C4-2B (cell line): ENCODE measurements around the gene VWF.

ENCODE experiments used
- CTCF ChIP-seq: fragments of 450-650 bp; conservative IDR thresholded peaks from 2 replicates; pipeline ENCODE4 v1.5.1; 2017; ENCODE audit warnings: mild to moderate bottlenecking
- ZFX ChIP-seq: fragments of 450-650 bp; IDR thresholded peaks from 2 replicates; pipeline ENCODE4 v1.6.1; 2017

DNA sequence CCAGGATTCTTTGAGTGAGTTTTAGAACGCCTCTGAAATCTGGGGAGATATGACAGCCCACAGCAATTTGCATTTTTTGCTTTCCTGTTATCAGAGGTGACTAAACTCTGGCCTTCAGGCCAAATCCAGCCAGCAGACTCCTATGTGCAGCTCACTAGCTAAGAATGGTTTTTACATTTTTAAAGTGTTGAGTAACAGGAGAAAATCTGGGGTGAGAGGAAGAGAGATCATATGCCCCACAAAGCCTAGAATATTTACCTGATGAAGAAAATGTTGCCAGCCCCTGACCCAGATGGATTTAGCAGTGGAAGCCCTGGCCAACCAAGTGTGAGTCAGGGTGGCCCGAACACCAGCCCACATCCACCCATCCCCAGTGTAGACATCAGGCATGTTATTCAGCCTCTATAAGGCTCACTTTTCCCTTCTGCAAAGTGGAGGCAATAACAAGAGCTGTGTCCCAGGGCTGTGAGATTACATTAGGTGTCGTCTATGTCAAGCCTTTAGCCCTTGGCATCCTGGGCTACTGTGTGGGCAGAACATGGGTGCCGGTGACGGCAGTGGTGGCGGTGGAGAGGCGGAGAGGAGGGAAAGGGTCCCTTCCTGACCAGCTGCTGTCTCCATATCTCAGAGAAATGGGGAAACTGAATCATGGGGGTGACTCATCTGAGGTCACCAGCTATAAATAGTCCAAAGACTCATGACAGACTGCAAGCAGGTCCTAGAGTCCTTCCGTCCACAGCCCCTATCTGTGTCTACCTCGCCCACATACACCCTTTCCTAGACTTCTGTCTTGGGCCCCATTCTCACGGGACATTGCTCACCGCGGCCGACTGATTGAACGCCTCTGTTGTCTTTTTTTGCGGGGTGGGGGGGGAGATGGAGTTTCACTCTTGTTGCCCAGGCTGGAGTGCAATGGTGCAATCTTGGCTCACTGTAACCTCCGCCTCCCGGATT lies 43.1 kb upstream of the VWF start:
- TF ChIP-seq CTCF (no peak), ZFX (no peak)
